Measurements from ENCODE around the gene PLXNA1. TPM values are rescaled to one million over a fixed set of nuclear protein-coding genes. Genes with fewer than 3 reads are reported as not detected.

PLXNA1 gene
- total RNA-seq, 4 donors from 2014 or later: 13.2 to 23.9 (median 18.7) TPM

DNA sequence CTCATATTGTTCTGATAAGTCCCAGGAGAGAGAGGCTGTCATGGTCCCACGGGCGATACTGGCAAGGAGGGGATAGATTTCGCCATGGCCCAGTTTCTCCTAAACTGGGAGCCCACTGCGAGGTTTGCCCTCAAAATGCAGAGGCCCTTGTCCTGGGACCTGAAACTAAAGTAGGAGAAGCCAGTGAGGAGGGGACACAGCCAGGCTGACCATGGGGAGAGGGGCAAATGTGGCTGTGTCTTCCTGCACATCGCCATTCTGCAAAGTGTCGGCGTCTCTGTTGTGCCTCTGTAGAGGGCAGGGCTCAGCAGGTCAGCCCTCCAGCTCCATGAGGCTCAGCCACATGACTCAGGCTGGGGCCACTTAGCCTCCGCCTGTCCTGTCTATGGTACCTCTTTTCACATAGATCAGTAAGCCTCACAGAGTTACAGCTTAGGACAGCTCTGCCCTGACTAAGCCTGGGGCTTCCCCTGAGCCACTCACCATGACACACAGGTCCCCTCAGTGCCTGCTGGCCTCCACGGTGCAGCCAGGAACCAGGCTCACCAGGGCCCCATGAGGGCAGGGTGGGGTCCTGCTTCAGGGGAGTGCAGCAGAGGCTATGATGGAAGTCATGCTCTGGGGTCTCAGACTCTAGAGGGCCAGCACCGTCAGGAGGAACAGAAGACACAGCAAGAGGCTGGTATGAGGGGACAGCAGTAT, 28.6 kb upstream of the PLXNA1 start:
- TF ChIP-seq, protein P1, sequence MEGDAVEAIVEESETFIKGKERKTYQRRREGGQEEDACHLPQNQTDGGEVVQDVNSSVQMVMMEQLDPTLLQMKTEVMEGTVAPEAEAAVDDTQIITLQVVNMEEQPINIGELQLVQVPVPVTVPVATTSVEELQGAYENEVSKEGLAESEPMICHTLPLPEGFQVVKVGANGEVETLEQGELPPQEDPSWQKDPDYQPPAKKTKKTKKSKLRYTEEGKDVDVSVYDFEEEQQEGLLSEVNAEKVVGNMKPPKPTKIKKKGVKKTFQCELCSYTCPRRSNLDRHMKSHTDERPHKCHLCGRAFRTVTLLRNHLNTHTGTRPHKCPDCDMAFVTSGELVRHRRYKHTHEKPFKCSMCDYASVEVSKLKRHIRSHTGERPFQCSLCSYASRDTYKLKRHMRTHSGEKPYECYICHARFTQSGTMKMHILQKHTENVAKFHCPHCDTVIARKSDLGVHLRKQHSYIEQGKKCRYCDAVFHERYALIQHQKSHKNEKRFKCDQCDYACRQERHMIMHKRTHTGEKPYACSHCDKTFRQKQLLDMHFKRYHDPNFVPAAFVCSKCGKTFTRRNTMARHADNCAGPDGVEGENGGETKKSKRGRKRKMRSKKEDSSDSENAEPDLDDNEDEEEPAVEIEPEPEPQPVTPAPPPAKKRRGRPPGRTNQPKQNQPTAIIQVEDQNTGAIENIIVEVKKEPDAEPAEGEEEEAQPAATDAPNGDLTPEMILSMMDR (IDR thresholded peaks at IDR 0.05; ENCODE audit: low read depth): no peak

DNA sequence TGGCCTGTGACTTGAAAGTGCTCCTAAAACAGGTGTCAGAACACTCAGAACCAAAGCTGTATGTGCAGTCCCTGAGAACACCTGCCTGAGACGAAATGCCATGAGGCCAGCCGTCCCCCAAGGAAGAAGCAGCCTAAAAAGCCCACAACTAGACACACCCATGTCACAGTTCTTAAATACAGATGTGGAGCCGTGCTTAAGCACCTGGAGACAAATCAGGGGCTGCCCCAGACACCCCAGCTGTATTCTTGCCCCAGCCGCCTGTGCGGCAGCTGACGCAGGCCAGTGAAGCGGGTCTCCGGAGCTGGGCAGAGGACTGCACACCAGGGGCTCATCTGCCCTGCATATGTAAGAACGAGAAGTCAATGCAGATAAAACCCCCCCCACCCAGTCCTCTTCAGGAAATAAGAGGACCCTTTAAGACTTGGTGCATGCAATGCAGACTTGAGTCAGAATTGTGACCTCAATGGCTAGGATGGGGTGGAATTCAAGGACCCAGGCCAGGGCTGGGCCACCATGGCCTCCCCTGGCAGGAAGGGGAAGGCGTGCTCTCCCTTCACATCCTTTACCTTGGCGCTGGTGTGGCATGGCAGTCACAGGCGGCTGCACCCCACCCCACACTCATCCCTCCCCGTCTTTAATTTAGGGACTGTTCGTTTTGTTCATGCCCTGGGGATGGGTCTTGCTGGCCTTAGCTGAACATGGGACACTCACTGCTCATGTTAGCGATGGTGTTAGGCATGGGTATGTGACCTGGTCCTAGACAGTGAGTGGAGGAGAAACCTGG, 27.7 kb upstream of the PLXNA1 start:
- TF ChIP-seq, protein P1 (IDR thresholded peaks at IDR 0.05; ENCODE audit: low read depth): no peak

DNA sequence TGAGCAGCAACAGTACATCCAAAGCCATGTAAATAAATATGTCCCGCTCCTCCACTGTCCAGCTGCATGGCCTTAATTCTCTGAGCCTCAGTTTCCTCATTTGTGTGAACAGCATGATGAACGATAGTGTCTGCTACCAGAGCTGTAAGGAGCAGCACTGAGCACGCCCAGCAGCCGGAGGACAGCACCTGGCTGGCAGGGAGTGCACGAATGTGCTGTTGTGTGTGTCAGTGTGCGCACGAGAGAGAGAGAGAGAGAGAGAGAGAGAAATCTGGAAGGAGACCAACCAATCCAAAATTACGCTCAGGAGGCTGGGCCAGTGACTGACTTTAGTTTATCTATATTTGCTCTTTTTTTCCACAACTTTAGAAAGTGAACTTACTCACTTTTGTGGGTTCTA, 26.6 kb upstream of the PLXNA1 start:
- TF ChIP-seq, protein P1 (IDR thresholded peaks at IDR 0.05; ENCODE audit: low read depth): no peak

DNA sequence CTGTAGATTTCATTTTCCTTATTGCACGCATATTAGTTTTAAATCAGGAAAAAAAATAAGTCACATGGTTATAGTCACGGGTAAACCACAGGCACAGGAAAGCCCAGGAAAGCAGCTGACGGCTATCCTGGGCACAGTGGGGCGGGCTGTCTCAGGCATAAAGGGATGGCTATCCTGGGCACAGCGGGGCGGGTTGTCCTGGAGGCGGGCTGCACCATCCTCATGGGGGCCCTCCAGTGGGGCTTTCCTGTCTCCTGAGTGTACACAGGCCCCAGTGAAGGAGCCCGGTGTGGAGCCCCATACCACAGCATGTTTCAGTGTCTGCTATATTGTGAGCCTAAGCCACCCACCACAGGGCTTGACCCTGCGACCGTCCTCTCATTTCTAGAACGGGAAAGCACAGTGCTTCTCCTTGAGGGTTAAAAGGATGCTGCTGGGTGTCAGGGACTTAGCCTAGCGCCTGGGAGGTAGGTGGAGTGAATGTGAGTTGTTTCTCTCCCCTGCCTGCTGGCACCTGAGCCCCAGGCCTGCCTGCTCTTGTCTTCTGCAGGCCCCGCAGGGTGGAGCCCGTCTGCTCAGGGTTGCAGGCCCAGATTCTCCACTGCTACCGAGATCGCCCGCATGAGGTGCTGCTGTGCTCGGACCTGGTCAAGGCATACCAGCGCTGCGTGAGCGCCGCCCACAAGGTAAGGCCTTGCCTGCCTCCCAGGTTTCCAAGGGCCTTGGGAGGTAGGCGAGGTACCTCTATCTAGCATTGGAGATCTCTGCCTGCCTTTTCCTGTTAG, 25.9 kb upstream of the PLXNA1 start:
- TF ChIP-seq, protein P1 (IDR thresholded peaks at IDR 0.05; ENCODE audit: low read depth): no peak

DNA sequence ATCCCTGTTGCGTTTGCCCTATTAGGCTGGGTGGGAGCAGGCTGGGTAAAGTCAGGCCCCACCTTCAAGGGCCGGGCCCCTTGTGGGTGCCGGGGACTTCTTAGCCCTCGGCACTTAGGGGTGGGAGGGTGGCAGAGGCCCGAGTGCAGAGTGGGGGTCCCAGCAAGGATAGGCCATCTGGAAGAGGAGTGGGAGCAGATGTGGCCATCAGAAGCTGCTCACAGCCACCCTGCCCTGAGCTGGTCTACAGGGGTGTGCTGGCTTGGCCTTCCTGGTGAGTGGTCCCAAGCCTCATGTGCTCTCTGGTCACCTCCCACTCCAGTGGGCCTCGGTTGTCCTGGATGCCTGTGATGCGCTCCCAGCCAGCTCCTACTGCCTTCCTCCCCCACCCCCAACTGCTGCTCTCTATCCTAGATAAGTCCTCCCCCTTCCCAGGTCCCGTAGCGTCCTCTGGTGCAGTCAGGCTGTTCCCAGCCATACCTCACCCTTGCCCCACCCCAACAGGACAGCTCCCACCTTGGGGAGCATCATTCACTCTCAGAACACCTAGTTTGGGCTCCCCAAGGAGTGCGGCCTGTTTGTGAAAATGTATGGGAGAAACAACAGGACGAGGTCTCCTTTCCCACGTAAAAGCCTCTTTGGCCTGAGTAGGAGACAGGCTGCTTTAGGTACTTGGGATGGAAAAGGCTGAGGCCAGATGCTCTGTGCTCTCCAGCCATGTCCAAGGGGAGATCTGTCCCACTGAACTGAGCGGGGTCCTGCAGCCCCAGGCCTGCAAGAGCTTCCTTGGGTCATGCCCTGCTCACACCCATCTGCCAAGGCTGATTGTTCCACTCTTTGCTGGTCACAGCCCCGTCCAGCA, 24.9 kb upstream of the PLXNA1 start:
- TF ChIP-seq, protein P1 (IDR thresholded peaks at IDR 0.05; ENCODE audit: low read depth): no peak

DNA sequence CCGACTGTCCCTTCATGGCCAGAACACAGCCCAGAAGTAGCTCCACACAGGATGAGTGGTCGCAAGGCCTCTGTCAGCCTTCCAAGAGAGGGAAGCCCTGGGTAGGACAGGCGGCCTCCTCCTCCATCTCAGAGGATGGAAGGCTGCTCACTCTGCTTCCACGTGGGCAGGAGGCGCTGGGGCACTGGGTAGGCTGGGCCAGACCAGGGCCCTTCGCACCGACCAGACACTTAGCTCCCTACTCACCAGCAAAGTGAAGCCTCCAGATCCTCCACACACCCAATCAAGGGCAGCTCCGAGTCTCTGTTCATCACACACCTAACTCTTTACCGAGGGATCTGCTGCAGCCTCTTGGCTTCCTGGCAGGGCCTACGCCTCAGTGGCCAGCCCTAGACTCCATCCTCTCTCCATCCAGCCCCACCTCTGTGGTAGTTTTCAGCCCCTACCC, 24.3 kb upstream of the PLXNA1 start:
- TF ChIP-seq, protein P1 (IDR thresholded peaks at IDR 0.05; ENCODE audit: low read depth): no peak
